Ishikawa (cell line): ENCODE data around the gene GNG4.

Experiments used
- CEBPB ChIP-seq: IDR thresholded peaks from 2 replicates; pipeline ENCODE4 v1.6.1; 2012
- CREB1 ChIP-seq: IDR thresholded peaks from 2 replicates; pipeline ENCODE4 v1.6.1; 2012; ENCODE audit warnings: low read depth
- EGR1 ChIP-seq: IDR thresholded peaks from 2 replicates; pipeline ENCODE4 v1.6.1; 2012
- EP300 ChIP-seq: IDR thresholded peaks from 2 replicates; pipeline ENCODE4 v1.6.1; 2012; ENCODE audit warnings: borderline replicate concordance
- FOXM1 ChIP-seq: IDR thresholded peaks from 2 replicates; pipeline ENCODE4 v1.6.1; 2012; ENCODE audit warnings: low read depth, borderline replicate concordance
- NFIC ChIP-seq: IDR thresholded peaks from 2 replicates; pipeline ENCODE4 v1.6.1; 2012
- RAD21 ChIP-seq: IDR thresholded peaks from 2 replicates; pipeline ENCODE4 v1.6.1; 2012; ENCODE audit warnings: low read depth
- REST ChIP-seq: IDR thresholded peaks from 2 replicates; pipeline ENCODE4 v1.6.1; 2012; ENCODE audit warnings: low read depth, mild to moderate bottlenecking
- TAF1 ChIP-seq: IDR thresholded peaks from 2 replicates; pipeline ENCODE4 v1.6.1; 2012; ENCODE audit warnings: low read depth, mild to moderate bottlenecking
- TCF12 ChIP-seq: IDR thresholded peaks from 2 replicates; pipeline ENCODE4 v1.6.1; 2012; ENCODE audit warnings: low read depth
- TEAD4 ChIP-seq: IDR thresholded peaks from 2 replicates; pipeline ENCODE4 v1.6.1; 2012
- YY1 ChIP-seq: IDR thresholded peaks from 2 replicates; pipeline ENCODE4 v1.6.1; 2012; ENCODE audit warnings: low read depth
- ZBTB7A ChIP-seq: IDR thresholded peaks from 2 replicates; pipeline ENCODE4 v1.6.1; 2012; ENCODE audit warnings: low read depth
- TF ChIP-seq, protein P1 (sequence below): IDR thresholded peaks from 2 replicates; pipeline ENCODE4 v1.6.1; 2012
- TF ChIP-seq, protein P2 (sequence below): IDR thresholded peaks from 2 replicates; pipeline ENCODE4 v1.6.1; 2012

GNG4 gene

GRCh38 chr1:235637756-235638534, 11.6 kb downstream of the GNG4 start:
- TF ChIP-seq NFIC = no peak
- TF ChIP-seq, protein P1, sequence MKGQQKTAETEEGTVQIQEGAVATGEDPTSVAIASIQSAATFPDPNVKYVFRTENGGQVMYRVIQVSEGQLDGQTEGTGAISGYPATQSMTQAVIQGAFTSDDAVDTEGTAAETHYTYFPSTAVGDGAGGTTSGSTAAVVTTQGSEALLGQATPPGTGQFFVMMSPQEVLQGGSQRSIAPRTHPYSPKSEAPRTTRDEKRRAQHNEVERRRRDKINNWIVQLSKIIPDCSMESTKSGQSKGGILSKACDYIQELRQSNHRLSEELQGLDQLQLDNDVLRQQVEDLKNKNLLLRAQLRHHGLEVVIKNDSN = no peak
- no peak for TF ChIP-seq REST
- TF ChIP-seq ZBTB7A = no peak
- no peak for TF ChIP-seq TAF1
- TF ChIP-seq CEBPB = no peak
- TF ChIP-seq RAD21 = no peak
- no peak for TF ChIP-seq TEAD4
- TF ChIP-seq, protein P2, sequence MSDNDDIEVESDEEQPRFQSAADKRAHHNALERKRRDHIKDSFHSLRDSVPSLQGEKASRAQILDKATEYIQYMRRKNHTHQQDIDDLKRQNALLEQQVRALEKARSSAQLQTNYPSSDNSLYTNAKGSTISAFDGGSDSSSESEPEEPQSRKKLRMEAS = no peak
- TF ChIP-seq FOXM1 = no peak
- TF ChIP-seq YY1 = no peak
- TF ChIP-seq EP300 = no peak
- TF ChIP-seq CREB1 = no peak
- no peak for TF ChIP-seq EGR1
- no peak for TF ChIP-seq TCF12

GRCh38 chr1:235635938-235636662, 13.5 kb downstream of the GNG4 start:
- TF ChIP-seq CEBPB (no peak), TCF12 (no peak), TAF1 (no peak), FOXM1 (no peak), EGR1 (no peak), NFIC (no peak), ZBTB7A (no peak), EP300 (no peak), TEAD4 (no peak), RAD21 (no peak), REST (no peak), YY1 (no peak)
- TF ChIP-seq, protein P1 = no peak
- TF ChIP-seq, protein P2 = no peak

DNA sequence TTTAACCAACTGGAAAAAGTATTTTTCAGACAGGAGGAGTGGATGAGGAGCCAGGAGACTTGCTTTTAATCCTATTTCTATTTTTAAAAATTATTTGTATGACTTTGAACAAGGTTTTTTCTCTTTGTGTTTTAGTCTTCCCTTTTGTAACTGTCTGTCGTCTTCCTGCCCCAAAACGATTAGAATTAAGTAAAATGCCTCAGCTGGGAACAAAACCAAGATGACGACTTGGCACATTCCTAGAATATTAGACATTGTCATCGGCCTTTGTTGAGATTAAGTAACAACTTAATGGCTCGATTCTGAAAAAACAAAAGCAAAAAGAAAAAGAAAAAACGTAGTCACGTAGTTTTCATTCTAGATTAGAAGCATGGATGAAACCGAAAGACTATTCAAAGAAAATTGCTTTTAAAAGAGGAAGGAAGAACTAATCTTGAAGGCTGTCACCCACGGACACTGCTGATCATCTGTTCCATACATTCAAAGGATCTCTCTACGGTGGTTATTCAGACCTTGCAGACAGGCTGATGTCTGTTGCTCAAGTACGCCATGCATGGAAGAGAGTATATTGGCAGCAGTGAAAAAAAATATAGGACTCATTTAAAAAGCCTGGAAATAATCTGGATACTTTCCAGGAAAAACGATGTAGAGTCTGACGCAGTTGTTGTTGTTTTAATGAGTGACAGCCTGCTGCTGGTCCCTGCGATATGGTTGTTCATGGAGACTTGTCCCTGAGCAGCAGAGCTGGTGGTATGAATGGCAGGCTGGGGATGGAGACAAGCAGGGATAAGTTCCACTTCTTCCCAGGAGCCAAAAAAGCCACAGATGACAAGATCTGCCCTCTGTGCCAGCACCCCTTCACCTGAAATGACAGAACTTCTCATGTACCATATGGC, 16.8 kb downstream of the GNG4 start:
- TF ChIP-seq, protein P1 = no peak
- no peak for TF ChIP-seq FOXM1
- no peak for TF ChIP-seq REST
- TF ChIP-seq RAD21 = no peak
- no peak for TF ChIP-seq TEAD4
